Measurements from ENCODE around the gene DNAL1. TPM values are rescaled to one million over a fixed set of nuclear protein-coding genes. Genes with fewer than 3 reads are reported as not detected.

DNAL1 gene
- total RNA-seq, 1 experiment from 2014 or later, result 14.3 TPM

- TF ChIP-seq E2F4 (CRISPR knock-in tag; IDR thresholded peaks at IDR 0.05; ENCODE audit: borderline replicate concordance, low read depth), result no peak
- TF ChIP-seq IRF2 (CRISPR knock-in tag; IDR thresholded peaks at IDR 0.05; ENCODE audit: borderline replicate concordance, low read depth), result no peak
- TF ChIP-seq ZNF423 (CRISPR knock-in tag; IDR thresholded peaks at IDR 0.05), result no peak
- no peak for TF ChIP-seq FOXK1 (CRISPR knock-in tag; IDR thresholded peaks at IDR 0.05)
- no peak for TF ChIP-seq PRRX2 (CRISPR knock-in tag; IDR thresholded peaks at IDR 0.05)
These were observed 73.8 kb downstream of the DNAL1 start (continued) for GRCh38 chr14:73718418-73719251.

GRCh38 chr14:73719361-73719760 lies 74.6 kb downstream of the DNAL1 start:
- peak overlapping the region; percentile 94 for H3K27ac Mint-ChIP-seq
- POLR2A ChIA-PET, result interaction anchor here (0.6 to 0.8 kb wide), 3 partner anchors 22 to 375 kb away, joined by 3 to 4 read pairs (median 4); no protein-coding TSS in a partner anchor

GRCh38 chr14:73719791-73720190 lies 75.0 kb downstream of the DNAL1 start:
- Mint-ChIP-seq H3K27ac (peak overlapping the region; percentile 9; the same call in 1 of the 2 replicates), H3K27me3 (ENCODE audit: low read depth) (peaks cover 4% of the 10 kb centered on the region; the same call in 1 of the 2 replicates), H3K9me3 (no peaks in the 10 kb centered on the region), H3K36me3 (peaks cover 10% of the 10 kb centered on the region), H3K4me1 (peaks cover 58% of the 10 kb centered on the region), H3K4me3 (peak overlapping the region; percentile 54; the same call in 1 of the 2 replicates)
- ChIA-PET POLR2A (interaction anchor here (0.6 to 0.8 kb wide), 3 partner anchors 22 to 375 kb away, joined by 3 to 4 read pairs (median 4); no protein-coding TSS in a partner anchor), CTCF (interaction anchor here (0.9 to 4.8 kb wide), 5 partner anchors 9 to 58 kb away, joined by 3 to 22 read pairs (median 4); no protein-coding TSS in a partner anchor)
- ATAC-seq (no peak), DNase-seq (ENCODE audit: low spot score) (no peak)
- TF ChIP-seq ZNF396 (CRISPR knock-in tag; IDR thresholded peaks at IDR 0.05; ENCODE audit: borderline replicate concordance) (no peak), RELA (CRISPR knock-in tag; IDR thresholded peaks at IDR 0.05; ENCODE audit: borderline replicate concordance) (no peak), ZNF219 (CRISPR knock-in tag; IDR thresholded peaks at IDR 0.05; ENCODE audit: borderline replicate concordance) (no peak)

More at GRCh38 chr14:73719361-73719760, 74.6 kb downstream of the DNAL1 start:
- no peaks in the 10 kb centered on the region for H3K9me3 Mint-ChIP-seq
- peaks cover 59% of the 10 kb centered on the region for H3K4me1 Mint-ChIP-seq
- TF ChIP-seq E2F1 (CRISPR knock-in tag; IDR thresholded peaks at IDR 0.05), result no peak
- peak overlapping the region; percentile 54 for H3K4me3 Mint-ChIP-seq
- no peak for ATAC-seq
- H3K27me3 Mint-ChIP-seq (ENCODE audit: low read depth), result peaks cover 7% of the 10 kb centered on the region; the same call in 1 of the 2 replicates
- peaks cover 10% of the 10 kb centered on the region for H3K36me3 Mint-ChIP-seq
- CTCF ChIA-PET, result interaction anchor here (1.0 to 4.8 kb wide), 4 partner anchors 9 to 58 kb away, joined by 3 to 22 read pairs (median 12); no protein-coding TSS in a partner anchor
- no peak for DNase-seq (ENCODE audit: low spot score)

GRCh38 chr14:73720636-73721035 lies 75.8 kb downstream of the DNAL1 start:
- ChIA-PET CTCF (interaction anchor here (0.6 to 4.8 kb wide), 8 partner anchors 8 to 166 kb away, joined by 3 to 22 read pairs (median 4); partner anchors contain the start of gene ZNF410), POLR2A (interaction anchor here (1.2 kb wide), 1 partner anchor 166 kb away, joined by 3 read pairs; the partner anchor contains the start of gene ZNF410)
- H3K27me3 Mint-ChIP-seq (ENCODE audit: low read depth), result 0 out of 2 replicates have a peak, but pooled peaks cover 3% of the 10 kb centered on the region
- peaks cover 57% of the 10 kb centered on the region for H3K4me1 Mint-ChIP-seq
- peaks cover 10% of the 10 kb centered on the region for H3K36me3 Mint-ChIP-seq
- H3K4me3 Mint-ChIP-seq, result no peak overlapping the region
- no peaks in the 10 kb centered on the region for H3K9me3 Mint-ChIP-seq
- no peak overlapping the region for H3K27ac Mint-ChIP-seq
- DNase-seq (ENCODE audit: low spot score) (no peak), ATAC-seq (0 out of 2 replicates have a peak, but pooled peaks have one; percentile 2)
- no peak for TF ChIP-seq ATF1 (CRISPR knock-in tag; IDR thresholded peaks at IDR 0.05)
- no peak for TF ChIP-seq ARID4B (CRISPR knock-in tag; IDR thresholded peaks at IDR 0.05; ENCODE audit: borderline replicate concordance)
- no peak for TF ChIP-seq ZBTB43 (CRISPR knock-in tag; IDR thresholded peaks at IDR 0.05)
- TF ChIP-seq ZNF425 (CRISPR knock-in tag; conservative IDR thresholded peaks at IDR 0.05), result no peak
- no peak for TF ChIP-seq OVOL2 (CRISPR knock-in tag; IDR thresholded peaks at IDR 0.05; ENCODE audit: borderline replicate concordance)
- no peak for TF ChIP-seq GABPB1 (CRISPR knock-in tag; IDR thresholded peaks at IDR 0.05)
- no peak for TF ChIP-seq ZNF138 (CRISPR knock-in tag; conservative IDR thresholded peaks at IDR 0.05)
- TF ChIP-seq MXD4 (CRISPR knock-in tag; IDR thresholded peaks at IDR 0.05; ENCODE audit: borderline replicate concordance), result no peak
- TF ChIP-seq NR2C2 (CRISPR knock-in tag; IDR thresholded peaks at IDR 0.05), result no peak
